Panc1 (cell line): ENCODE results near the gene ZBTB9. TPM values are rescaled to one million over a fixed set of nuclear protein-coding genes. Genes with fewer than 3 reads are reported as not detected.

ENCODE experiments used
- ATAC-seq: fragments of 200-7000 bp; cut with Tn5 transposase; 2 replicates; pipeline ENCODE4 v1.9.1; 2020; ENCODE audit warnings: mild to moderate bottlenecking, moderate library complexity
- BruUV-seq: library from RNA; stranded (reverse); fragments of 400-500 nt; replicated peaks from 2 replicates; lab custom pipeline; 2021; lab: Mats Ljungman, UMichigan
- CTCF ChIA-PET: fragments of 300-600 bp; sonication (Branson Sonifier 250); formaldehyde crosslinking; loops from one replicate; lab custom pipeline; 2022; ENCODE audit warnings: antibody characterized with exemption; lab: Charles Lee
- POLR2A ChIA-PET: fragments of 300-600 bp; sonication (Branson Sonifier 250); formaldehyde crosslinking; loops from one replicate; lab custom pipeline; 2022; ENCODE audit warnings: antibody characterized with exemption; lab: Charles Lee
- DNase-seq: peaks from one replicate; pipeline ENCODE4 v3.0.0-alpha.2; 2010; ENCODE audit warnings: low read depth, low spot score
- H3K27ac ChIP-seq: 2 replicates; pipeline ENCODE4 v1.5.1; 2011; ENCODE audit warnings: mild to moderate bottlenecking, low read length, inconsistent platforms
- H3K27me3 ChIP-seq: fragments of 200-500 bp; sonication (Bioruptor generic); 2 replicates; pipeline ENCODE4 v1.6.0; 2014; ENCODE audit warnings: low read length, inconsistent platforms; ENCODE audit not compliant: control insufficient read depth, insufficient read depth
- H3K36me3 ChIP-seq: fragments of 200-500 bp; sonication (Bioruptor generic); 2 replicates; pipeline ENCODE4 v1.5.1; 2014; ENCODE audit warnings: inconsistent platforms, mild to moderate bottlenecking, low read length, moderate library complexity; ENCODE audit not compliant: control insufficient read depth, insufficient read depth
- H3K4me1 ChIP-seq: 2 replicates; pipeline ENCODE4 v1.5.1; 2011; ENCODE audit warnings: inconsistent platforms, mild to moderate bottlenecking, low read length, moderate library complexity; ENCODE audit not compliant: control insufficient read depth, insufficient read depth
- H3K4me3 ChIP-seq, 2 experiments: 2 replicates each; pipeline ENCODE4 v1.5.1; 2011 to 2012; ENCODE audit warnings: low read depth in 2 of 2, low read length in 2 of 2, mild to moderate bottlenecking in 2 of 2, inconsistent platforms in 1 of 2, moderate library complexity in 1 of 2
- H3K9me3 ChIP-seq: fragments of 200-500 bp; sonication (Bioruptor generic); 2 replicates; pipeline ENCODE4 v1.5.1; 2014; ENCODE audit warnings: low read depth, mild to moderate bottlenecking, inconsistent platforms, low read length, moderate library complexity; ENCODE audit not compliant: control insufficient read depth, insufficient read depth
- POLR2AphosphoS5 ChIP-seq: IDR thresholded peaks from 2 replicates; pipeline ENCODE4 v1.6.1; 2012; ENCODE audit warnings: mild to moderate bottlenecking, low read depth, low read length, moderate library complexity
- REST ChIP-seq, 2 experiments: IDR thresholded peaks; 2 replicates each; pipeline ENCODE4 v1.6.1; 2011 to 2012; ENCODE audit warnings: low read depth in 2 of 2, control low read depth in 1 of 2, low read length in 1 of 2, mild to moderate bottlenecking in 1 of 2, moderate library complexity in 1 of 2; ENCODE audit not compliant: insufficient read depth in 1 of 2
- SIN3A ChIP-seq: IDR thresholded peaks from 2 replicates; pipeline ENCODE4 v1.6.1; 2012; ENCODE audit warnings: low read depth, mild to moderate bottlenecking, low read length, moderate library complexity, borderline replicate concordance; ENCODE audit not compliant: insufficient read depth
- TCF7L2 ChIP-seq: IDR thresholded peaks from 2 replicates; pipeline ENCODE4 v1.6.1; 2011; ENCODE audit warnings: mild to moderate bottlenecking, low read depth, low read length, inconsistent platforms
- in situ Hi-C: cut with HindIII; loops from 2 replicates; pipeline ENCODE4 v1.10.0; 2016; ENCODE audit warnings: low sequenced_read_pairs, low pct_unique_long_range_greater_than_20kb
- intact Hi-C: fragments of 100-400 bp; cut with micrococcal nuclease; formaldehyde crosslinking; loops from one replicate; pipeline ENCODE4 v1.10.0; 2022; ENCODE audit not compliant: unreplicated experiment
- total RNA-seq: library from RNA; stranded (reverse); gene quantifications from one replicate; pipeline ENCODE4 v1.2.1, GENCODE V29; 2021; ENCODE audit not compliant: unreplicated experiment
- TF ChIP-seq, protein P1 (sequence below): fragments of 450-650 bp; IDR thresholded peaks from 2 replicates; pipeline ENCODE4 v1.5.1; 2017; ENCODE audit warnings: mild to moderate bottlenecking

The ZBTB9 gene
- total RNA-seq, 1 experiment from 2014 or later: 17.6 TPM

- in situ Hi-C loops: no loop called here
- no peak overlapping the region for H3K27ac ChIP-seq
- H3K4me3 ChIP-seq: no peak overlapping the region
- H3K36me3 ChIP-seq: peaks cover 5% of the 10 kb centered on the region; the same call in 1 of the 2 replicates
- intact Hi-C loops: no loop called here
- H3K9me3 ChIP-seq: no peaks in the 10 kb centered on the region
- H3K4me1 ChIP-seq: peaks cover 28% of the 10 kb centered on the region
- ChIA-PET POLR2A (no interaction called here), CTCF (no interaction called here)
- no peak for TF ChIP-seq POLR2AphosphoS5
- TF ChIP-seq TCF7L2: no peak
- TF ChIP-seq SIN3A: no peak
- TF ChIP-seq, protein P1, sequence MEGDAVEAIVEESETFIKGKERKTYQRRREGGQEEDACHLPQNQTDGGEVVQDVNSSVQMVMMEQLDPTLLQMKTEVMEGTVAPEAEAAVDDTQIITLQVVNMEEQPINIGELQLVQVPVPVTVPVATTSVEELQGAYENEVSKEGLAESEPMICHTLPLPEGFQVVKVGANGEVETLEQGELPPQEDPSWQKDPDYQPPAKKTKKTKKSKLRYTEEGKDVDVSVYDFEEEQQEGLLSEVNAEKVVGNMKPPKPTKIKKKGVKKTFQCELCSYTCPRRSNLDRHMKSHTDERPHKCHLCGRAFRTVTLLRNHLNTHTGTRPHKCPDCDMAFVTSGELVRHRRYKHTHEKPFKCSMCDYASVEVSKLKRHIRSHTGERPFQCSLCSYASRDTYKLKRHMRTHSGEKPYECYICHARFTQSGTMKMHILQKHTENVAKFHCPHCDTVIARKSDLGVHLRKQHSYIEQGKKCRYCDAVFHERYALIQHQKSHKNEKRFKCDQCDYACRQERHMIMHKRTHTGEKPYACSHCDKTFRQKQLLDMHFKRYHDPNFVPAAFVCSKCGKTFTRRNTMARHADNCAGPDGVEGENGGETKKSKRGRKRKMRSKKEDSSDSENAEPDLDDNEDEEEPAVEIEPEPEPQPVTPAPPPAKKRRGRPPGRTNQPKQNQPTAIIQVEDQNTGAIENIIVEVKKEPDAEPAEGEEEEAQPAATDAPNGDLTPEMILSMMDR: no peak
- TF ChIP-seq REST (IDR thresholded peaks at IDR 0.05; ENCODE audit: insufficient read depth in 1 of 2, low read depth in 2 of 2, low read length in 1 of 2): no peak
- H3K27me3 ChIP-seq: no peaks in the 10 kb centered on the region
- ATAC-seq: no peak
- BruUV-seq: no TSS peak
- DNase-seq: no peak
These were observed 21.8 kb upstream of the ZBTB9 start for GRCh38 chr6:33432546-33432945.

DNA sequence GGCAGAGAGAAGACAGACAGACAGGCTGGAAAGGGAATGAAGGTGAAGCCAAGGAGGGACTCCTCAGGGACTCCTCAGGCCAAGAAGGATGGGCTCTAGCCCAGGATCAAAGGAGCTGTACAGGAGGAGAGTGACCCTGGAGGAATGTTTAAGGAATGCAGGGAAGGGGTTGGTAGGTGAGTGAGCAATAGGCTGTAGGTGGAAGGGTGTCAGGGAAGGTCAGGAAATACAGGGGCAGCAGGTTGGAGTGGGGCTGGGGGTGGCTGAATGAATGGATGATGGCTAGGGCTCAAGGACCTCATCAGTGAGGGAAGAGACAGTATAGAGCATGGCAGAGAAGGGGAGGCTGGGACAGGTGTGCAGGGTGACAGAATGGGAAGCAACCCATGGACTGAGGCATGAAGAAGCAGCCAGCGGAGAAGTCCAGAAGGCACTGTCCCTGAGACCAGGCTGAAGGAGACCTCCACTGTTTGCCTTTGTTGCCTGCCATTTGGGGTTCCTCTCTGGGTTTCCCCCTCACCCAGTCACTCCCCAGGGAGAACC is 21.3 kb upstream of the ZBTB9 start:
- Histone ChIP-seq H3K27me3 (no peaks in the 10 kb centered on the region), H3K9me3 (no peaks in the 10 kb centered on the region), H3K27ac (no peak overlapping the region), H3K4me1 (peaks cover 28% of the 10 kb centered on the region), H3K36me3 (peaks cover 5% of the 10 kb centered on the region; the same call in 1 of the 2 replicates), H3K4me3 (no peak overlapping the region)
- DNase-seq: no peak
- POLR2A ChIA-PET: no interaction called here
- in situ Hi-C loops: no loop called here
- no peak for ATAC-seq
- TF ChIP-seq SIN3A (no peak), REST (IDR thresholded peaks at IDR 0.05; ENCODE audit: insufficient read depth in 1 of 2, low read depth in 2 of 2, low read length in 1 of 2) (no peak), POLR2AphosphoS5 (no peak), TCF7L2 (no peak)
- TF ChIP-seq, protein P1: no peak
- intact Hi-C loops: no loop called here
- CTCF ChIA-PET: no interaction called here
- TSS peak; percentile 49 for BruUV-seq
